Activated naive CD4-positive, alpha-beta T cell treated with anti-CD3 and anti-CD28 coated beads, Interleukin-2, amount 10 ng/mL, durations not matched to agents 5 hours and 36 hours (primary cell): ENCODE data around the gene CCDC144A. TPM values are rescaled to one million over a fixed set of nuclear protein-coding genes. Genes with fewer than 3 reads are reported as not detected.

ENCODE experiments used
- total RNA-seq, 2 experiments: library from RNA; stranded (reverse); gene quantifications; one replicate each; pipeline ENCODE4 v1.2.3, GENCODE V29; 2021

CCDC144A gene, protein sequence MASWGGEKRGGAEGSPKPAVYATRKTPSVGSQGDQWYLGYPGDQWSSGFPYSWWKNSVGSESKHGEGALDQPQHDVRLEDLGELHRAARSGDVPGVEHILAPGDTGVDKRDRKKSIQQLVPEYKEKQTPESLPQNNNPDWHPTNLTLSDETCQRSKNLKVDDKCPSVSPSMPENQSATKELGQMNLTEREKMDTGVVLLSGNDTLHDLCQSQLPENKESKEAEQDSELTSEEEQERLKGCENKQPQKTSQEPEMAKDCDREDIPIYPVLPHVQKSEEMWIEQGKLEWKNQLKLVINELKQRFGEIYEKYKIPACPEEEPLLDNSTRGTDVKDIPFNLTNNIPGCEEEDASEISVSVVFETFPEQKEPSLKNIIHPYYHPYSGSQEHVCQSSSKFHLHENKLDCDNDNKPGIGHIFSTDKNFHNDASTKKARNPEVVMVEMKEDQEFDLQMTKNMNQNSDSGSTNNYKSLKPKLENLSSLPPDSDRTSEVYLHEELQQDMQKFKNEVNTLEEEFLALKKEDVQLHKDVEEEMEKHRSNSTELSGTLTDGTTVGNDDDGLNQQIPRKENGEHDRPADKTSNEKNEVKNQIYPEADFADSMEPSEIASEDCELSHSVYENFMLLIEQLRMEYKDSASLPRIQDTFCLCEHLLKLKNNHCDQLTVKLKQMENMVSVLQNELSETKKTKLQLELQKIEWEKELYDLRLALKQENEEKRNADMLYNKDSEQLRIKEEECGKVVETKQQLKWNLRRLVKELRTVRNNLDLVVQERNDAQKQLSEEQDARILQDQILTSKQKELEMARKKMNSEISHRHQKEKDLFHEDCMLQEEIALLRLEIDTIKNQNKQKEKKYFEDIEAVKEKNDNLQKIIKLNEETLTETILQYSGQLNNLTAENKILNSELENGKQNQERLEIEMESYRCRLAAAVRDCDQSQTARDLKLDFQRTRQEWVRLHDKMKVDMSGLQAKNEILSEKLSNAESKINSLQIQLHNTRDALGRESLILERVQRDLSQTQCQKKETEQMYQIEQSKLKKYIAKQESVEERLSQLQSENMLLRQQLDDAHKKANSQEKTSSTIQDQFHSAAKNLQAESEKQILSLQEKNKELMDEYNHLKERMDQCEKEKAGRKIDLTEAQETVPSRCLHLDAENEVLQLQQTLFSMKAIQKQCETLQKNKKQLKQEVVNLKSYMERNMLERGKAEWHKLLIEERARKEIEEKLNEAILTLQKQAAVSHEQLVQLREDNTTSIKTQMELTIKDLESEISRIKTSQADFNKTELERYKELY (N-terminal part only)
- 1 to 10 TPM; 6.8 to 7.5 TPM for total RNA-seq

GRCh38 chr17:16689731-16690281 is at the start of gene CCDC144A:
Gene CCDC144A (plus strand): TSS chr17:16690241. CDS start chr17:16690401, 160 bp downstream.

DNA sequence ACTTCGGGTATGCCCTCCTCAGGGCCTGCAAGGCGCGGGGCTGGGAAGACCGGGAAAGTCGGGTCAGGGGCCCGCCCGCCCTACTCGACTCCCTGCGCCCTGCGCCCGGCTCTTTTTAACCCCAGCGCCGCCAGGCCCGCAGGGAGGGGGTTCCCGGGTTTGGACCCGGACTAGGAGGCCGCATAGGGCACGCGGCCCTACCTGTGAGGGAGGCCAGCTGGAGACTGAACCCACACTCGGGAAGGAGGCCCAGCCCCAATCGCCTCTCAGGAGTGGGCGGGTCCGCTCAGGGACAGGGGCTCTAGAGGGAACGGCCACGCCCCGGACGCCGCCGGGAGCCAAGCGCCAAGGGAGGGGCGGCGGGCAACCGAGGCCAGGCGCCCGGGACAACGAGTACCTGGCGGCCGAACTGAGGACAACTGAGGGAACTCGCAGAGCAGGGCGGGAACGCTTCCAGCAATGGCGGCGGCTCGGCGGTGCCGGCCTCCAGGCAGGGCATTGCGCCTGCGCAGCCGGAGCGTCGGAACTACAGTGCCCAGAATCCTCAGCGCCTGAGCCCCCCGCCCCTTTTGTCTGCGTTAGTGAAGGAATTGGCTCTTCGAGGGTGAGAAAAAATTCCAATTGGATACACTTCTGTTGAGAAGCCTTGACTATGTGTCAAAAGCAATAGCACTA is 36.5 kb upstream of the CCDC144A start, which contains the start of gene ZNF624:
Gene ZNF624, minus strand, starts transcription at position 484 of the 675 bp plus-strand sequence.

Other genes starting within 250 kb of the CCDC144A start
- gene LRRC75A, start 198.0 kb upstream of the CCDC144A start, total RNA-seq: 1 to 10 TPM; 2.2 to 2.3 TPM
- gene ZNF287, start 121.0 kb upstream of the CCDC144A start, total RNA-seq: 1 to 10 TPM; 8.6 to 9.0 TPM
- 1 to 10 TPM; 4.7 to 5.7 TPM for gene ZNF624, start 36.4 kb upstream of the CCDC144A start, total RNA-seq